IPS DF 6.9 (cell line): Measurements from ENCODE around the gene AHDC1.
"Not testable (repeated sequence)": the region's sequence is repeated elsewhere in the genome, so short reads cannot be mapped to it uniquely, and the experiment has no call there.

Experiments
- DNase-seq: peaks from one replicate; pipeline ENCODE4 v3.0.0-alpha.2; 2013; ENCODE audit warnings: low read depth, low spot score
- H3K27ac ChIP-seq: one replicate; pipeline ENCODE4 v1.5.1; 2013; ENCODE audit warnings: low read length, control low read depth
- H3K27me3 ChIP-seq: 2 replicates; pipeline ENCODE4 v1.6.1; 2013; ENCODE audit warnings: mild to moderate bottlenecking, low read length; ENCODE audit not compliant: control insufficient read depth, insufficient read depth
- H3K36me3 ChIP-seq: 2 replicates; pipeline ENCODE4 v1.6.1; 2013; ENCODE audit warnings: low read length; ENCODE audit not compliant: control insufficient read depth, insufficient read depth
- H3K4me1 ChIP-seq: 2 replicates; pipeline ENCODE4 v1.6.1; 2013; ENCODE audit warnings: low read length; ENCODE audit not compliant: control insufficient read depth, insufficient read depth
- H3K4me3 ChIP-seq: 2 replicates; pipeline ENCODE4 v1.5.1; 2013; ENCODE audit warnings: mild to moderate bottlenecking, low read length
- H3K9me3 ChIP-seq: 2 replicates; pipeline ENCODE4 v1.6.1; 2013; ENCODE audit warnings: low read length, inconsistent platforms; ENCODE audit not compliant: control insufficient read depth, insufficient read depth
- WGBS: extraction: QIAGEN DNeasy Blood & Tissue Kit; methylation state at CpG from one replicate; pipeline ENCODE4 v1.1.7; 2013; ENCODE audit warnings: mixed read lengths, missing lambda C conversion rate; ENCODE audit not compliant: insufficient read length, insufficient coverage; 5-methylcytosine and 5-hydroxymethylcytosine counted together

AHDC1 gene

GRCh38 chr1:27622828-27623227 lies 18.9 kb upstream of the AHDC1 start:
- Histone ChIP-seq H3K27me3 (no peaks in the 10 kb centered on the region), H3K4me3 (no peak overlapping the region), H3K36me3 (no peaks in the 10 kb centered on the region), H3K27ac (no peak overlapping the region), H3K4me1 (peaks cover 6% of the 10 kb centered on the region), H3K9me3 (no peaks in the 10 kb centered on the region)
- WGBS, result no CpG with 5 or more reads among the region's 4 CpGs
- no peak for DNase-seq

GRCh38 chr1:27621051-27621920 lies 17.3 kb upstream of the AHDC1 start:
- no peaks in the 10 kb centered on the region for H3K27me3 ChIP-seq
- H3K9me3 ChIP-seq, result no peaks in the 10 kb centered on the region
- no peak overlapping the region for H3K4me3 ChIP-seq
- DNase-seq, result no peak
- peaks cover 7% of the 10 kb centered on the region for H3K4me1 ChIP-seq
- no peak overlapping the region for H3K27ac ChIP-seq
- H3K36me3 ChIP-seq, result no peaks in the 10 kb centered on the region
- WGBS, result no CpG with 5 or more reads among the region's 7 CpGs

- not testable (repeated sequence) for H3K9me3 ChIP-seq, H3K36me3 ChIP-seq, H3K27me3 ChIP-seq, DNase-seq, H3K4me3 ChIP-seq, H3K27ac ChIP-seq
- no CpG with 5 or more reads among the region's 7 CpGs for WGBS
- H3K4me1 ChIP-seq, result peaks cover 11% of the 10 kb centered on the region
Measured at GRCh38 chr1:27619782-27620438, 16.0 kb upstream of the AHDC1 start.

- no peaks in the 10 kb centered on the region for H3K27me3 ChIP-seq
- no peak for DNase-seq
- no peak overlapping the region for H3K27ac ChIP-seq
- H3K4me1 ChIP-seq, result peaks cover 13% of the 10 kb centered on the region
- WGBS, result 100% methylated on average over 1 of the region's 14 CpGs
- no peaks in the 10 kb centered on the region for H3K9me3 ChIP-seq
- no peak overlapping the region for H3K4me3 ChIP-seq
- no peaks in the 10 kb centered on the region for H3K36me3 ChIP-seq
Measured at GRCh38 chr1:27618341-27619082, 14.6 kb upstream of the AHDC1 start.

- peaks cover 10% of the 10 kb centered on the region for H3K4me1 ChIP-seq
- no peaks in the 10 kb centered on the region for H3K9me3 ChIP-seq
- WGBS, result no CpG with 5 or more reads among the region's 2 CpGs
- H3K27ac ChIP-seq, result no peak overlapping the region
- no peak for DNase-seq
- H3K4me3 ChIP-seq, result no peak overlapping the region
- no peaks in the 10 kb centered on the region for H3K27me3 ChIP-seq
- no peaks in the 10 kb centered on the region for H3K36me3 ChIP-seq
Measured at GRCh38 chr1:27617420-27617819, 13.5 kb upstream of the AHDC1 start.

GRCh38 chr1:27616441-27616840 lies 12.5 kb upstream of the AHDC1 start:
- no CpG with 5 or more reads among the region's 2 CpGs for WGBS
- Histone ChIP-seq H3K4me1 (peaks cover 8% of the 10 kb centered on the region), H3K36me3 (no peaks in the 10 kb centered on the region)

GRCh38 chr1:27615346-27616192 lies 11.6 kb upstream of the AHDC1 start:
- Histone ChIP-seq H3K9me3 (no peaks in the 10 kb centered on the region), H3K27ac (no peak overlapping the region), H3K4me1 (peaks cover 7% of the 10 kb centered on the region), H3K4me3 (peak overlapping the region; percentile 41; the same call in 1 of the 2 replicates), H3K36me3 (no peaks in the 10 kb centered on the region), H3K27me3 (no peaks in the 10 kb centered on the region)
- no peak for DNase-seq
- WGBS, result no CpG with 5 or more reads among the region's 41 CpGs

More at GRCh38 chr1:27616441-27616840, 12.5 kb upstream of the AHDC1 start:
- Histone ChIP-seq H3K4me3 (no peak overlapping the region), H3K9me3 (no peaks in the 10 kb centered on the region), H3K27me3 (no peaks in the 10 kb centered on the region), H3K27ac (no peak overlapping the region)
- no peak for DNase-seq

GRCh38 chr1:27614625-27615344 lies 10.8 kb upstream of the AHDC1 start:
- Histone ChIP-seq H3K4me3 (peak overlapping the region; percentile 41; the same call in 1 of the 2 replicates), H3K9me3 (no peaks in the 10 kb centered on the region), H3K36me3 (no peaks in the 10 kb centered on the region), H3K27ac (no peak overlapping the region), H3K27me3 (no peaks in the 10 kb centered on the region), H3K4me1 (peaks cover 7% of the 10 kb centered on the region)
- no peak for DNase-seq
- WGBS, result no CpG with 5 or more reads among the region's 26 CpGs

GRCh38 chr1:27614043-27614624 lies 10.2 kb upstream of the AHDC1 start:
- Histone ChIP-seq H3K36me3 (no peaks in the 10 kb centered on the region), H3K27me3 (no peaks in the 10 kb centered on the region), H3K4me1 (peaks cover 7% of the 10 kb centered on the region), H3K9me3 (no peaks in the 10 kb centered on the region), H3K4me3 (no peak overlapping the region), H3K27ac (no peak overlapping the region)
- no peak for DNase-seq
- no CpG with 5 or more reads among the region's 16 CpGs for WGBS
